ENCODE data around the gene SVEP1.

GRCh38 chr9:110340306-110340705 lies 239.2 kb downstream of the SVEP1 start:
- TF ChIP-seq CTCF (conservative IDR thresholded peaks at IDR 0.05; ENCODE audit: low read depth, low read length) (peak; percentile 69), EZH2 (IDR thresholded peaks at IDR 0.05; ENCODE audit: low read length, unreplicated experiment) (no peak), EZH2phosphoT487 (IDR thresholded peaks at IDR 0.05; ENCODE audit: borderline replicate concordance, low read length) (no peak)
